ENCODE measurements around the gene STAT5A. TPM values are rescaled to one million over a fixed set of nuclear protein-coding genes. Genes with fewer than 3 reads are reported as not detected.

The STAT5A gene
- total and polyA plus RNA-seq, 9 of the 15 experiments (the other 6 are each of a cell fraction or from before 2014, with no cell fraction given) = 79.9 to 415 (median 196) TPM

DNA sequence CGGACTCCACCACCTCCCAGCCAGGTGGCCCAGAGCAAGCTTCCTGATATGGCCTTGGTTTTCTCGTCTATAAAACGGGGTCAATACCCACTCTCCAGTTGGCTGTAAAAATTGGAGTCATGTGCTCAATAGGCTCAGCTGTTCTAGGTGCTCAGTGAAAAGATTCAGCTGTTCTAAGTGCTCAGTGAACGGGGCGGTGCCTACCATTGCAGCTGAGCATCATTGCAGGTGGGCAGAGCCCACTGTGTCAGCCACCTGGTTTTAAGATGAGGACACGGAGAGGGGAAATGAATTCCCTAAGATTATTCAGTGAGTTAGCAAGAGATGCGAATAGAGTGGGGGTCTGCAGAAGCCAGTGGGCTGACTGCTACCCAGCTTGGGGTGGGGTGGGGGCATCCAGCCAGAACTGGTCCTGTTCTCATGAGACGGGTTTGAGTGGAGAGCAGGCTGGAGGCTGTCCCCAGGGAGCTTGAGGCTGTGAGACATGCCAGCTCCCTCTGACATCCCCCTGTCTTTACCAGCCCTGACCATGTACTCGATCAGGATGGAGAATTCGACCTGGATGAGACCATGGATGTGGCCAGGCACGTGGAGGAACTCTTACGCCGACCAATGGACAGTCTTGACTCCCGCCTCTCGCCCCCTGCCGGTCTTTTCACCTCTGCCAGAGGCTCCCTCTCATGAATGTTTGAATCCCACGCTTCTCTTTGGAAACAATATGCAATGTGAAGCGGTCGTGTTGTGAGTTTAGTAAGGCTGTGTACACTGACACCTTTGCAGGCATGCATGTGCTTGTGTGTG lies 21.9 kb downstream of the STAT5A start (continued):
- TF ChIP-seq KLF1 (tag; IDR thresholded peaks at IDR 0.05) (no peak), RAD51 (IDR thresholded peaks at IDR 0.05; ENCODE audit: borderline replicate concordance, low read depth) (no peak)

DNA sequence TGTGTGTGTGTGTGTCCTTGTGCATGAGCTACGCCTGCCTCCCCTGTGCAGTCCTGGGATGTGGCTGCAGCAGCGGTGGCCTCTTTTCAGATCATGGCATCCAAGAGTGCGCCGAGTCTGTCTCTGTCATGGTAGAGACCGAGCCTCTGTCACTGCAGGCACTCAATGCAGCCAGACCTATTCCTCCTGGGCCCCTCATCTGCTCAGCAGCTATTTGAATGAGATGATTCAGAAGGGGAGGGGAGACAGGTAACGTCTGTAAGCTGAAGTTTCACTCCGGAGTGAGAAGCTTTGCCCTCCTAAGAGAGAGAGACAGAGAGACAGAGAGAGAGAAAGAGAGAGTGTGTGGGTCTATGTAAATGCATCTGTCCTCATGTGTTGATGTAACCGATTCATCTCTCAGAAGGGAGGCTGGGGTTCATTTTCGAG lies 22.5 kb downstream of the STAT5A start:
- Histone ChIP-seq H3K4me1 (replicated peaks in 1 of 2; ENCODE audit: control insufficient read depth in 2 of 2, insufficient read depth in 2 of 2, low read length in 2 of 2) (peaks cover 64 to 82% of the 10 kb centered on the region in 2 experiments), H3K27me3 (ENCODE audit: control insufficient read depth in 2 of 2, insufficient read depth in 2 of 2, low read length in 2 of 2) (no peaks in the 10 kb centered on the region), H3K36me3 (ENCODE audit: control insufficient read depth, insufficient read depth, low read length) (peaks cover 83% of the 10 kb centered on the region), H3K4me2 (ENCODE audit: insufficient read depth, low read length) (peak overlapping the region; percentile 61), H3K9me3 (replicated peaks; ENCODE audit: control insufficient read depth, insufficient read depth, low read depth, low read length) (no peaks in the 10 kb centered on the region), H3K9me1 (ENCODE audit: control insufficient read depth, insufficient read depth, low read length) (no peaks in the 10 kb centered on the region), H3K9ac (ENCODE audit: insufficient read depth in 1 of 2, low read depth in 2 of 2, low read length in 2 of 2) (peak overlapping the region; percentile 89 to 100), H4K20me1 (replicated peaks; ENCODE audit: control insufficient read depth, insufficient read depth, low read length) (no peaks in the 10 kb centered on the region), H3K27ac (ENCODE audit: extremely low read depth, low read depth, low read length) (peak overlapping the region; percentile 100), H2AFZ (ENCODE audit: low read depth, low read length) (no peak overlapping the region), H3K4me3 (no peak overlapping the region; the same call in 1 of the 2 replicates), H3K79me2 (ENCODE audit: control insufficient read depth, insufficient read depth, low read length) (peaks cover 59% of the 10 kb centered on the region)
- 38% methylated on average over 9 of the region's 9 CpGs for WGBS (ENCODE audit: insufficient coverage, low coverage, missing lambda C conversion rate)
- peak; percentile 58 for FAIRE-seq
- CTCF ChIA-PET (ENCODE audit: low intra/inter-chr PET ratio) = interaction anchor here (1.5 kb wide), 1 partner anchor 89 kb away, joined by 3 read pairs; no protein-coding TSS in a partner anchor
- intact Hi-C loops (cut with micrococcal nuclease) (loop anchor here (10.0 kb wide), 1 partner anchor 86 kb away; no protein-coding TSS in a partner anchor), in situ Hi-C loops (cut with MboI) (no loop called here)
- POLR2A ChIA-PET = interaction anchor here (0.9 to 2.2 kb wide), 15 partner anchors 7 to 129 kb away, joined by 3 to 17 read pairs (median 3); partner anchors contain the start of genes GHDC, KCNH4 and STAT5A
- DNase-seq (ENCODE audit: extremely low read depth in 1 of 4, low spot score in 3 of 4) = peak in 1 of 4 experiments; percentile 52
- BruUV-seq (replicated peaks) = no TSS peak
- ATAC-seq = no peak
- TF ChIP-seq TEAD2 (tag; IDR thresholded peaks at IDR 0.05) (peak; percentile 41; the same call in 1 of the 2 replicates), POLR2AphosphoS5 (IDR thresholded peaks at IDR 0.05; ENCODE audit: control insufficient read depth, insufficient read depth, low read depth, low read length) (peak; percentile 44; the same call in 1 of the 2 replicates), ZNF311 (CRISPR knock-in tag; IDR thresholded peaks at IDR 0.05) (peak; percentile 0; the same call in 1 of the 2 replicates)
- TF ChIP-seq, protein P1, sequence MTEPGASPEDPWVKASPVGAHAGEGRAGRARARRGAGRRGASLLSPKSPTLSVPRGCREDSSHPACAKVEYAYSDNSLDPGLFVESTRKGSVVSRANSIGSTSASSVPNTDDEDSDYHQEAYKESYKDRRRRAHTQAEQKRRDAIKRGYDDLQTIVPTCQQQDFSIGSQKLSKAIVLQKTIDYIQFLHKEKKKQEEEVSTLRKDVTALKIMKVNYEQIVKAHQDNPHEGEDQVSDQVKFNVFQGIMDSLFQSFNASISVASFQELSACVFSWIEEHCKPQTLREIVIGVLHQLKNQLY (CRISPR knock-in tag; conservative IDR thresholded peaks at IDR 0.05) = no peak
- TF ChIP-seq, protein P2, sequence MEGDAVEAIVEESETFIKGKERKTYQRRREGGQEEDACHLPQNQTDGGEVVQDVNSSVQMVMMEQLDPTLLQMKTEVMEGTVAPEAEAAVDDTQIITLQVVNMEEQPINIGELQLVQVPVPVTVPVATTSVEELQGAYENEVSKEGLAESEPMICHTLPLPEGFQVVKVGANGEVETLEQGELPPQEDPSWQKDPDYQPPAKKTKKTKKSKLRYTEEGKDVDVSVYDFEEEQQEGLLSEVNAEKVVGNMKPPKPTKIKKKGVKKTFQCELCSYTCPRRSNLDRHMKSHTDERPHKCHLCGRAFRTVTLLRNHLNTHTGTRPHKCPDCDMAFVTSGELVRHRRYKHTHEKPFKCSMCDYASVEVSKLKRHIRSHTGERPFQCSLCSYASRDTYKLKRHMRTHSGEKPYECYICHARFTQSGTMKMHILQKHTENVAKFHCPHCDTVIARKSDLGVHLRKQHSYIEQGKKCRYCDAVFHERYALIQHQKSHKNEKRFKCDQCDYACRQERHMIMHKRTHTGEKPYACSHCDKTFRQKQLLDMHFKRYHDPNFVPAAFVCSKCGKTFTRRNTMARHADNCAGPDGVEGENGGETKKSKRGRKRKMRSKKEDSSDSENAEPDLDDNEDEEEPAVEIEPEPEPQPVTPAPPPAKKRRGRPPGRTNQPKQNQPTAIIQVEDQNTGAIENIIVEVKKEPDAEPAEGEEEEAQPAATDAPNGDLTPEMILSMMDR (IDR thresholded peaks at IDR 0.05 in 2 of 3, conservative IDR thresholded peaks at IDR 0.05 in 1 of 3; ENCODE audit: insufficient read depth in 2 of 3, low read depth in 1 of 3, low read length in 3 of 3) = 0 out of 6 replicates have a peak, but pooled peaks of 1 of the 3 experiments have one; percentile 36
- TF ChIP-seq, protein P3, sequence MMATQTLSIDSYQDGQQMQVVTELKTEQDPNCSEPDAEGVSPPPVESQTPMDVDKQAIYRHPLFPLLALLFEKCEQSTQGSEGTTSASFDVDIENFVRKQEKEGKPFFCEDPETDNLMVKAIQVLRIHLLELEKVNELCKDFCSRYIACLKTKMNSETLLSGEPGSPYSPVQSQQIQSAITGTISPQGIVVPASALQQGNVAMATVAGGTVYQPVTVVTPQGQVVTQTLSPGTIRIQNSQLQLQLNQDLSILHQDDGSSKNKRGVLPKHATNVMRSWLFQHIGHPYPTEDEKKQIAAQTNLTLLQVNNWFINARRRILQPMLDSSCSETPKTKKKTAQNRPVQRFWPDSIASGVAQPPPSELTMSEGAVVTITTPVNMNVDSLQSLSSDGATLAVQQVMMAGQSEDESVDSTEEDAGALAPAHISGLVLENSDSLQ (IDR thresholded peaks at IDR 0.05) = no peak
- TF ChIP-seq, protein P4, sequence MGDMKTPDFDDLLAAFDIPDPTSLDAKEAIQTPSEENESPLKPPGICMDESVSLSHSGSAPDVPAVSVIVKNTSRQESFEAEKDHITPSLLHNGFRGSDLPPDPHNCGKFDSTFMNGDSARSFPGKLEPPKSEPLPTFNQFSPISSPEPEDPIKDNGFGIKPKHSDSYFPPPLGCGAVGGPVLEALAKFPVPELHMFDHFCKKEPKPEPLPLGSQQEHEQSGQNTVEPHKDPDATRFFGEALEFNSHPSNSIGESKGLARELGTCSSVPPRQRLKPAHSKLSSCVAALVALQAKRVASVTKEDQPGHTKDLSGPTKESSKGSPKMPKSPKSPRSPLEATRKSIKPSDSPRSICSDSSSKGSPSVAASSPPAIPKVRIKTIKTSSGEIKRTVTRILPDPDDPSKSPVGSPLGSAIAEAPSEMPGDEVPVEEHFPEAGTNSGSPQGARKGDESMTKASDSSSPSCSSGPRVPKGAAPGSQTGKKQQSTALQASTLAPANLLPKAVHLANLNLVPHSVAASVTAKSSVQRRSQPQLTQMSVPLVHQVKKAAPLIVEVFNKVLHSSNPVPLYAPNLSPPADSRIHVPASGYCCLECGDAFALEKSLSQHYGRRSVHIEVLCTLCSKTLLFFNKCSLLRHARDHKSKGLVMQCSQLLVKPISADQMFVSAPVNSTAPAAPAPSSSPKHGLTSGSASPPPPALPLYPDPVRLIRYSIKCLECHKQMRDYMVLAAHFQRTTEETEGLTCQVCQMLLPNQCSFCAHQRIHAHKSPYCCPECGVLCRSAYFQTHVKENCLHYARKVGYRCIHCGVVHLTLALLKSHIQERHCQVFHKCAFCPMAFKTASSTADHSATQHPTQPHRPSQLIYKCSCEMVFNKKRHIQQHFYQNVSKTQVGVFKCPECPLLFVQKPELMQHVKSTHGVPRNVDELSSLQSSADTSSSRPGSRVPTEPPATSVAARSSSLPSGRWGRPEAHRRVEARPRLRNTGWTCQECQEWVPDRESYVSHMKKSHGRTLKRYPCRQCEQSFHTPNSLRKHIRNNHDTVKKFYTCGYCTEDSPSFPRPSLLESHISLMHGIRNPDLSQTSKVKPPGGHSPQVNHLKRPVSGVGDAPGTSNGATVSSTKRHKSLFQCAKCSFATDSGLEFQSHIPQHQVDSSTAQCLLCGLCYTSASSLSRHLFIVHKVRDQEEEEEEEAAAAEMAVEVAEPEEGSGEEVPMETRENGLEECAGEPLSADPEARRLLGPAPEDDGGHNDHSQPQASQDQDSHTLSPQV (IDR thresholded peaks at IDR 0.05) = peak; percentile 79

Data from K562 (cell line).